Activated CD8-positive, alpha-beta memory T cell treated with anti-CD3 and anti-CD28 coated beads for 1 hour (primary cell): ENCODE results near the gene LRRC15.

ENCODE experiments used
- DNase-seq, 2 donors: peaks; one replicate each; pipeline ENCODE4 v3.0.0-alpha.2; 2020; ENCODE audit warnings: low read depth in 1 of 2; ENCODE audit errors: extremely low read depth in 1 of 2

LRRC15 gene

DNA sequence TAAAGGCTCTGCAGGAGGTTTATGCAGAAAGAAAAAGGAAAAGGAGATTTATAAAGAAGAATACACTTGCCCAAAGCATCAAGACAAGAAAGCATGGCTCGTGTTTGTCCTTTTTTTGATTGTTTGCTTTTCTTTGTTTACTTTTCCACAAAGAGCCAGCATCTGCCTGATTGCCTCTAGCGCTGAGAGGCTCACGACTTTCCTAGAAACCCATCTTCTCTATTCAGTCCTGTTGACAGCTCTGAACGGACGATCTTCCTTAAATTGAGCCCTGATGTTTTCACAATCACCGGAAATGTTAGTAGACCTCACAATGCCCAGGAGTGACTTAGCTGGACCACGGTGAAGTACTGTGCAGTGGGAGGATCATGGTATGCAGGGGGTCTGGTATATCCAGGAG lies 17.1 kb upstream of the LRRC15 start:
- DNase-seq, result no peak

DNA sequence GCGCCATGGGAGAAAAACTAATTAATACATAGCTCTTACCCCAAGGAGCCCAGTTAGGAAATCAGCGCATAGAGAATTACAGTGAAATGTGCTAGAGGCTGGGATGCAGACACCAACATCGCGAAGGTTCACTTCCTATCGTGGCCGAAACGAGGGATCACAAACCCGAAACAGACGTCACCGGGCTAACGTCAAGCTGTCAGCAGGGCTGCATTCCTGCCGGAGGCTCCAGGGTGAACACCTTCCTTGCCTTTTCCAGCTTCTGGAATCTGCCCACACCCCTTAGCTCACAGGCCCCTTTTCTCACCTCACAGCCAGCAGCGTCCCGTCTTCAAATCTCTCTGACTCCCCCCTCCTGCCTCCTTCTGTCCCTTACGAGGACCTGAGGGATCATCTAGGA lies 16.5 kb upstream of the LRRC15 start:
- DNase-seq, result no peak

DNA sequence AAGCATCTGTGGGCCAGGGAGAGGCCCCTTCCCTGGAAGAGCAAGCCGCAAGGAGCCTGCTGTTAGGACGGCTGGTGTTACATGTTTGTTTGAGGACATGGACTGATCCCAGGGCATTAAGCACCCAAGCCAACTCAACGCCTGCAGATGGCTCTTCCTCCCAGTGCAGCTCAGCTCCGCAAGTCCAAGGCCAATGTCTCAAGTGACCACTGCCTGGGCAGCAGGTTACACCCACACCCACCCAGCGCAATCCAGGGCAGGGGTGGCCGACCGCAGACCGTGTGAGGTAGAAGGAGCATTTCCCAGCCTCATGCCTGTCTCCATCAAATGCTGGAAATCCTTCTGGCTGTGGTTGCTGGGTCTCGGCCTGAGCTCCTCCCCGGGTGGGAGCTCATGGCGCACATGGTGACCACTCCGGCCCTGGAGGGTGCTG lies 15.0 kb upstream of the LRRC15 start:
- DNase-seq, result no peak

DNA sequence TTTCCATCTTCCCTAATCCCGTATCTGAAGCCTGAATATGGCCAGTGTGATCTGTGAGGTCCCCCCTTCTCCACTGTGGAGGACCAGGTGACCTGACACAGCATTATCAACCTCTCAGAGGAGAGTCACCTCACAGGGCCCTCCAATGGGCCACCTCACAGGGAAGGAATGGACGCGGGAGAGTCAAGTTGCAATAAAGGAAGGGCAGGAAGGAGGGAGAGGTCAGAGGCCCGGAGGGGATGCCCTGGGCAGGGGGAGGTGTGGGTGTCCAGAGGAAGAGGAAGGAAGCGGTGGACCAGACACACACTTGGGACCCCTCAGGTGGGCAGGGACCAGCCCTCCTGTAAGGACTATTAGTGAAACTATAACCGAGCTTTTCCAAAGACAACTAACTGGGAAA lies 14.6 kb upstream of the LRRC15 start:
- no peak for DNase-seq

DNA sequence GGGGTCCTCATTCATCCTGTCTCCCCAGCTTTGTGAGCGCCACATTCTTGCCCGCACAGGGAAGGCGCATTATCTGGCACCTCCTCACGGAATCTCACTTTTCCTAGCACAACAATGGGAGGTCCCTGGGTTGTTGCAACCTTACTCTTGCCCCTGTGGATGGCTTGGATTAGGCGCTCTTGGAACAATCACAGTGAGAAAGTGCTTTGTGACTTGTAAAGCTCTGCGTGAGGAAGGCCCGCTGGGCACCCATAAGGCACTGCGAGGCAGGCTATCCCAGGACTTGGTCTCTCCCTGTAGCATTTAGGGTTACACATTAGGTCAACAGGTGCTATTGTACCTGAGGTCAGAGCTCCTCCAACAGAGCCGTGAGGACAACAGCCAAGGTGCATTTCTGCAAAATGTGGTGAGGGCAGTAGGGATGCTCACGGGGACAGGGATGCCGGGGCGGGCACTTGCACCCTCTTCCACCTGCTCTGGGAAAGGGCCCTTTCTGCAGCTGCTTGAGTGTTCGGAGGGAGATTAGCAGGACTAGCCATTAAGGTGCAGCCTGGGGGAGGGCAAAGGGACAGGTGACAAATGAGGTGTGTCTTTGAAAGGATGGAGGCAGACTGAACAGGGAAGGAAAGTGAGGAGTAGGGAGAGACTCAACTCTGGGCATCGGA lies 13.9 kb upstream of the LRRC15 start:
- DNase-seq, result no peak

DNA sequence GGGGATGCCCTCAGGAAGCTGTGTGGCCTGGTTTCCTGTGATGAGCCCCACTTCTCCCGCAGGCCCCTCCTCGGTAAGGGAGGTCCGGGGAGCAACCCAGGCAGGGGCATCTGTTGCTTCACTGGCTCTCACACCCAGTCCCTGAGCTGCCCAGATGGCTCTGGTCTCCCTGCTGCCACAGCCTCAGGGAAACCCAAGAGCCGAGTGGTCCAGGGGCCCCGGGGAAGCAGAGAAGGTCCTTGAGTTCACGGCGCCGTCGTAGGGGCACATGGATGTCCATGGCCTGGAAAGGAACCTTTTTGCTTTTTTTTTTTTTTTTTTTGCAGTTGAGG lies 13.3 kb upstream of the LRRC15 start:
- DNase-seq, result no peak

DNA sequence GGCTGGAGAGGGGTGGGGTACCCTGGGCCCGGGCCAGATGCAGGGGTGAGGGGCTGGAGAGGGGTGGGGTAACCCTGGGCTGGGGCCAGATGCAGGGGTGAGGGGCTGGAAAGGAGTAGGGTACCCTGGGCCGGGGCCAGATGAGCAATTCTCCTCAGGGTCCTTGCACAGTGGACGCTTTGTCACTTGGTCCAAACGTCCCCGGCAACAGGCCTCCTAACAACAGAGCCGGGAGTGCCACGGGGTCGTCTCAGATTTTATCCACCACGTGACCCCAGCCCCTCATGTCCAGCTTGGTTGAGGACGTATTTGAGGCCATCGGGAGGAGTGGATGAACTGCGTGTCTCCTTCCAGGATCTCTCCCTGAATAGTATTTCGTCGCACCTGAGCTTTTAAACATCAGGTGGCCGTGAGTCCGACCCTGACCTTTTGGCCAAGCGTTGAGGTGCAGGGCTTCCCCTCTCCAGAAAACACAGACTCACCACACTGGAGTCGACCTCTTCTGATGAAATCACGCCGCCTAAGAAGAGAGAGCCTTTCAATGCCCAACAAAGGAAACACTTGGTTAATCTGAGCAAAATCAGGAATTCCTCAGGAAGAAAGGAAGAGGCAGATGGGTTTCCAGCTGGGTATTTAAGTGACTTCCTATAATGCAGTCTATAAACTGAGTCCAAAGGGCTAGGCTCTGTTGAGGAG lies 12.8 kb upstream of the LRRC15 start:
- DNase-seq, result no peak

DNA sequence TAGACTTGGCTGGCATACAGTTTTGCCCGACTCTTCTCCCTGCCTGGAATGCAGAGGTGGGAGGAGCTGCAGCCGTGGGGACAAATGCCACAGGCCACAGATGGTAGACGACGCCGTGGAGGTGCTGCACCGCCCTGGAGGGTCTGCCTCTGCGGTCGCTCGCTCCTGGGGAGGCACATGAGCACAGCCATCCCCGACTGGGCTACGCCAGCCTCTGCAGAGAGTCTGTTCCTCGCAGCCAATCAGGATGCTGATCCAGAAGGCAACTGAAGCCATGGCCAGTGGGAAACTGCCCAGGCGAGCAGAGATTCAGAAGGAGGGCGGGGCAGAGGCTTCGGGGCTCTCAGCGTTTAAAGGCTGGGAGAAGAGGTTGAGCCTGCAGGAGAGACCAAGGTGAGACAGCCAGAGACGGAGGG lies 11.9 kb upstream of the LRRC15 start:
- DNase-seq, result no peak

DNA sequence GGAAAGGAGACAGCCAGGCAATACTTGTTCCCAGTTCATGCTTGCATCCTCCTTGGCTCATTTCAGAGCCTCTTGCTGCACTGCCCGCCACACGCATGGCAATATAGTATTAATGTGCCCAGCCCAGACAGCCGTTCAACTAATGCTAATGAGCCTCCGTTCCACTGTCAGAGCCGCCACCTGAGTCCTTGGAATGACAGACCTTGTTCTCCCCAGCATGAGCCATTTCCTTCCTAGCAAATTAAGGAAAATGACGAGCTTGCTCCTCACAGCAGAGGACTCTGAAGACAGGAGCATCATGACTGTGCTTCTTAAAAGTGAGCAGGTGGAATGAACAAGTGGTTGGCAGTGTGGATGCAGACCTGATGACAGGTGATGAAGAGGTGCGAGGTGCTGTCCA lies 10.8 kb upstream of the LRRC15 start:
- DNase-seq, result no peak

DNA sequence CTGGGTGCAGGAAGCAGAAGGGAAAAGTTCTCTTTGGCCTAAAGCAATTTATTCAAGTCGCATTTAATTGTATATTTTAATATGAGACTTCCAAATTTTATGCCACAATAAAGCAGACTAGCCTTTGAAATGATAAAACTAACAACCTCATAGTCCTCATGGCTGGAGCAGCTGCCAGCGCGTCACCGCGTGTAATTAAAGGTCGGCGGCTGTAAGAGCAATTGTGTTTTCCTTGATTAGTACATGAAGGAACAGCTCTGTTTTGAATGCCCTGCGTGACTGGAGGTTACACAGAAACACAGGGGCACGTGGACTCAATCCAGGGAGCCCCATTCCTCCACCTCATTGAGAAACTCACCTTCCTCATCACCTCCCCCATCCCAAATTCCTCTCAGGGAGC lies 10.1 kb upstream of the LRRC15 start:
- DNase-seq, result no peak

DNA sequence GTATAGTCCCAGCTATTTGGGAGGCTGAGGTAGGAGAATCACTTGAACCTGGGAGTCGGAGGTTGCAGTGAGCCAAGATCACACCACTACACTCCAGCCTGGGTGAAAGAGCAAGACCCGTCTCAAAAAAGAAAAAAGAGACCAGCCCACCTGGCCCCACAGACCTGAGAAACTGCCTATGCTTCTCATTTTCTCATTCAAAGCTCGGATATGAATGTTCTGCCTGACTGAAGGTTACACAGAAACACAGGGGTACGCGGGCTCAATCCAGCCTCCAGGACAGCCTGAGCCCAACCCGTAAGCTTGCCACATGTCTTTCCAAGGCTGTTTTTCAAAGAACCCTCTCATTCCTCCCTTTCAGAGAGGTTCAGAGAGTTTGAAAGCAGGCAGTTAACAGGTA lies 9.7 kb upstream of the LRRC15 start:
- DNase-seq, result no peak

DNA sequence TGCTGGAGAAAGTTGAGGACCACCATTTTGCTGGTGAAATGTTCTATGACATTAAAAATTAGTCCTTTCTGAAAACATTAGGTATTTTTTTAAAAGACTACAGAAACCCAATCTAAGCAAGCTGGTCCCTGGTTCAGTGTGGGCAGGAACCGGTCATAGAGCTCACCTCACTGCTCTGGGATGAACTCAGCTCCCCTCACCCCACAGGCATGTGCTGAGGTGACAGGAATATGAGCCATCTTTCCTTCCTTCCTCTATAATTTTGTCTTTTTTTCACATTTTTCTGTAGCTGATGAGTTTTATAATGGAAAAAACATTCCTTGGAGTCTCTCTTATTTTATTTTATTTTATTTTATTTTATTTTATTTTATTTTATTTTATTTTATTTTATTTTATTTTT lies 8.2 kb upstream of the LRRC15 start:
- no peak for DNase-seq

DNA sequence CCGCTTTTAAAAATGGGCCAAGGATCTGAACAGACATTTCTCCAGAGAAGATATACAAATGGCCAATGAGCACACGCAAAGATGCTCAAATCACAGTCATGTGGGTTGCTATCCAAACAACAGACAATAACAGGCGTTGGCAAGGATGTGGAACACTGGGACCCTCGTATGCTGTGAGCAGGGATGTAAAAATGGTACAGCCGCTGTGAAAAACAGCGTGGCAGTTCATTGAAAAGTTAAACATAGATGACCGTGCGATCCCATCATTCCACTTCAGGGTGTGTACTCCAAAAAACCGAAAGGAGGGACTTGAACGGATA lies 6.7 kb upstream of the LRRC15 start:
- no peak for DNase-seq

DNA sequence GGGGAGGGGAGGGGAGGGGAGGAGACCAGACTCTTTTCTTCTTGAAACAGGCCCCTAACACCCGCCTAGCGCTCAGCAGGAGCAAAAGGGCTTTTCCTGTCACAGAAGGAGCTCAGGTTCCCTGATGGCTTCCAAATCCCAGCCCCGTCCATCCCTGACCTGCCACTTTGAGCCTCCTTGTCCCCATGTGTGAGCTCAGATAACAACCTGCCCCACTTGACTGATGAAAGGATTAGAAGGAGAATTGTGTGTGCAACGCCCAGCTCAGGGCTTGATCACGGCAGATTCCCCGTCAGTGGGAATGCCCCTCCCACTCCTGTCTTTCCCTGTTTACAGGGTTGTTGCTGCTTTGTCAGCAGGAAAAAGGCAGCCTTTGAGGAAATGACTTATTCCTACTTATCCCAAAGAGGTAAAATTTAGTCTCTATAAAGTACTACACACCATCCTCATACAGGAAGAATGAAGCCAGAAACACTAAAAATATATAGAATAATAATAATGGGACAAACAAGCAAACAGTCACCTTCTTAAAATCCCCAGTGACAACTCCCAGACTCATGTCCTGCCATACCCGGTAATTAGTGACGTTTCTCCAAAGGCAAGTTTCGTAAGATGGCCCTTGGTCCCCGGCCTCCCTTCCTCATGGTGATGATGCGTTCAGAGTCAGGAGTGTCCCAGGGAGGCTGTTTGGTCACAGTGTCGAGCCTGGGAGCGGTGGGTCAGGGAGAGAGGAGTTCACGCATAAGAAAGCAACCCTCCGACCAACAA lies 6.1 kb upstream of the LRRC15 start:
- DNase-seq, result no peak

DNA sequence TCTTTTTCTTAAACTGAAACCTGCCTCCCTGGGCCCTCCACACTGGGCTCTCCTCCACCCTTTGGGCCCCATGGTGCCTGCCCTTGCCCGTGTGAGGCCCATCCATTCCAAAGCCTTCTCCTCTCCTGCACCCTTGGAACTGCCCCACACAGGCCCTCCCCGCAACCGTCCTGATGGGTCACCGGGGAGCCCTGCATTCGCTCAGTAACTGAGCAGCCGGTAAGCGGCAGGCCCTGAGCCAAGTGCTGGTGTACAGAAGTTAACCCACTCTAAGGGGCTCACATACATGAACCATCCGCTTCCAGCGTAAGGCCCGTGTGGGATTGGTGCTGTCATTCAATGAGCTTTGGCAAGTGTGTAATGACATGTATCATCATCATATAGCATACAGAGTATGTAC lies 5.4 kb upstream of the LRRC15 start:
- DNase-seq, result no peak

DNA sequence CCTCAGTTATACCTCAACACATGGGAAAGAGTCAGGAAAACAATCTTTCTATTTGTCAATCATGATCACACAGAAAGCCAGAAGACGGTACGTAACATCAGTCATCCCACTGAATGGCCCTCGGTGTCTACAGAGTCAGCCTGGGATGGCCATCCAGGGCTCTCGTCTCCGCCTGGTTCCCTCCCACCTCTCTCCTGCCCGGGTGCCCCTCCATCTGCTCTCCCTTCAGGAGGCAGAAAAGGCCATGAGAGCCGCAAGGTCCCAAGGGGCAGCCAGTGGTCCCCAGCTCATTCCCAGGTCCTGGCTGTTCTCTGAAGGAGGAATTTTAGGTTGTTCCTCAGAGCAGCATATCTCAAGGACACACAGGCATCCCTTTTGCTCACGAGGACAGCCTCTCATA lies 4.4 kb upstream of the LRRC15 start:
- DNase-seq, result no peak

DNA sequence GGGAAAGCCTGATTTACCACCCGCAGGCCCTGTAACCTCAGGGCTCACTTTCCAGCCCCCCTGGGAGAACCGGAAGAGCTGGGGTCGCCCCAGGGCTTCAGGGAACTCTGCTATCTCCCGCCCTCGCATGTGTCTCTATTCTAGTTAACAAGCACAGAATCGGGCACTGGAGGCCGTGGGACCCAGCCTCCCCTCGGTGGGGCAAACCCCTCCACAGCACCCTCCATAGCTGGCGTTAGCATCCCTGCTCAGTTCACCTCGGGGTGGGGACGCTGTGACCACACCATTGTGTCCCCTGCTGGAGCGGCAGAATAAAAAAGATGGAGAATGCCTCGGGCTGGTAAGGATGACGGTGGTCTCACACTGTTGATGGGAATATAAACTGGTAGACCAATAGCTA lies 3.5 kb upstream of the LRRC15 start:
- no peak for DNase-seq

DNA sequence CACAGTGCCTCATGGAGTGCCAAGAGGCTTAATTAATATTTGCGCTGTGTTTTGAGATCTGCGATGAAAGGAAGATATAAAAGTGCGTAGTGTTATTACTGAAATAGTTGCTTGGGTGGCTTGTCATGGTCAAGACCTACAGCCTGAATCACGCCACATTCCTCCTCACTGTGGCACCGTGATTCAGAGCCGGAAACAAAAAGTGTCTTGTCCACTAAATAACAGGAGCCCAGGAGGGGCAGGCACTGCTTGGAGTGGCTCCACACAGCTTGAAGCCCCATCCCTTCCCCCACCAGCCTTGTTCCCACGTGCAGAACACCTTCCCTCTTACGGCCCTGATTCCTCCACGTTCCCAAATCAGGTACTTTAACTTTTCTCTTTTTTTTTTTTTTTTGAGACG lies 1.2 kb upstream of the LRRC15 start:
- no peak for DNase-seq

DNA sequence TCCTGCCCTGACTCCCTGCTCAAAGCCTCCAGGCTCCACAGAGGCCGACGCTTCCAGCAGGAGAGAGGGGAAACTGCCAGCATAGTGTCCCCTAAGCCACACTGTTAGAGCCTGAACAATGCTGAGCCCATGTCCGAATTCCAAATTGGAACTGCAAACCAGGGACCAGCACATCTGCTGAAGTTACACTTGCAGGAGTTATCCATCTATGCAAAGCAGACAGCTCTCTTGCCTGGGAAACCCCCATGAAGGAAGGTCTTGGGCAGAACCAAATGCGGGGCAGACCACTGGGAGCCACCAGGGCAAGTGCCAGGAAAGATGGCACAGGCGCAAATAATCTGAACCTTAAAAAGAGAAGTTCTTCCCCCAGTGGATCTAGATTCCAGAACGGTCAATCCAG lies 625 bp downstream of the LRRC15 start:
- DNase-seq, result no peak

DNA sequence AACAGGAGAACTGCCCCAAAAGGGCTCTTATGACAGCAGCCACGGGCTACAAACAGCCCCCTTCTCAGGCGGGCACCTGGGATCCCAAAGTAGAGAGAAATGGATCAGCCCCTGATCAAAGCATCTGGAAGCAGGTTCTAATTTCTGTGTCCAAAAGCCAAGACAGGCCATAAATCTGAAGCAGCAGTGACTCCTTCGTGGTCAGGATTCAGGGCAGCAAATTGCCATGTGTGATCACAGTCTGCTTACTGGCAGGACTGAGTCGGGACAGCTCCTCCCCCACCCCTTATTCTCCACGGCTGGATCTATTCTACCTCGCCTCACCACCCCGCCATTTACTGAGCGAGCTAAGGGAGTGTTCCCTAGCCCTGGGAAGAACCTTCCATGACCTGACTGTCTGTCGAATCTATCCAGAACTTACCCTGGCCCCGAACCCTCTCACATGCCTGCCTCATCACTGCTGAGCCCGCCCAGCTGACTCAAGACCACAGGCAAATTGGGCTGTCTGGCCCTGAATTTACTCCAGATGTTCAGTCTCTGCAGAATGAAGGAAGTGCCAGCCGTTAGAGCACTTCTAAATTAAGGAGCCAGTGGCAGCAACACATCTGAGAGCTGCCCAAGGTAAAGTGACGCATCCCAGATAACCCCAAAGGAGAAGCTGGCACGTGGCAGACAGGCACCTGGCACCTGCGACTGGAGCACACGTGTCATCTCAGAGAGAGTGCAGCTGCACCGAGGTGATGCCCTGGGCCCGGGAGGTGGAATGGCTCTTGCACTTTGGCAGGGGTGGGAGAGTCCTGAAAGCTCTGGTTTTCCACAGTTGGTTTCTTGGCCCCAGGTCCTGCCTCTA lies 1.3 kb downstream of the LRRC15 start:
- no peak for DNase-seq

DNA sequence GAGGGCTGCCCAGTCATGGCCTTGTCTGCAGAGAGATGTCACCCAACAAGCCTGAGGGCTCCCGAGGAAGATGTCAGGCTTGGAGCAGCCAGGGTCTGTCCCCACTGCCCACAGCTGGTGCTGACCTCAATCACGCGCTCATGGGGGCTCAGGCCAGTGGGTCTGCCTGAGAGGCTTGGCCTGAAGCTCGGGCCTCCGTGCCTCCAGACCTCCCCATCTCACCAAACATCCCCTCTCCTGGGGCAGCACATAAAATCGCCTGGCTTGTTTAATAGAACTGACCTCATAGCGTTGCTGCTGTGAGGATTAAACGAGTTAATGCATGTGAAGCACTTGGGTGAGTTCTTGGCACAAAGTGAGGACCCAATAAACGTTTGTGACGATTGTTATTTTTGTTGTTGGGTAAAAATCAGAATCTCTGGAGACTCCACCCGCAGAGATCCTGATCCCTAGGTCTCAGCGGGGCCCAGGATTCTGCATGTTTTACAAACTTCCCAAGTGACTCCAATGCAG lies 3.5 kb downstream of the LRRC15 start:
- DNase-seq, result no peak
